IMR-90 (cell line): ENCODE measurements around the gene PSMD2. TPM values are rescaled to one million over a fixed set of nuclear protein-coding genes. Genes with fewer than 3 reads are reported as not detected.

ENCODE experiments used
- ATAC-seq: fragments of 200-7000 bp; cut with Tn5 transposase; 2 replicates; pipeline ENCODE4 v1.9.1; 2020; ENCODE audit warnings: low read depth, mild to moderate bottlenecking, moderate library complexity
- BruUV-seq: library from RNA; stranded (reverse); fragments of 400-500 nt; replicated peaks from 2 replicates; lab custom pipeline; 2021; lab: Mats Ljungman, UMichigan
- CTCF ChIA-PET: fragments of 300-600 bp; formaldehyde crosslinking; extraction: SDS; loops from one replicate; lab custom pipeline; 2021; ENCODE audit warnings: antibody characterized with exemption; lab: Yijun Ruan, JAX
- POLR2A ChIA-PET: fragments of 300-600 bp; sonication (Branson Sonifier 250); formaldehyde crosslinking; loops from one replicate; lab custom pipeline; 2022; ENCODE audit warnings: antibody characterized with exemption; ENCODE audit not compliant: unreplicated experiment; lab: Charles Lee
- DNase-seq: peaks from one replicate; pipeline ENCODE4 v3.0.0; 2013
- H2AFZ ChIP-seq: replicated peaks from 2 replicates; pipeline ENCODE3; 2013; ENCODE audit warnings: low read length, mild to moderate bottlenecking; ENCODE audit not compliant: poor library complexity
- H2AK5ac ChIP-seq: 2 replicates; pipeline ENCODE4 v1.6.1; 2013; ENCODE audit warnings: low read depth, low read length, inconsistent platforms
- H2AK9ac ChIP-seq: replicated peaks from 2 replicates; pipeline ENCODE3; 2013; ENCODE audit warnings: mild to moderate bottlenecking, low read depth, low read length, moderate library complexity; ENCODE audit not compliant: poor library complexity
- H2BK120ac ChIP-seq: 2 replicates; pipeline ENCODE4 v1.6.1; 2013; ENCODE audit warnings: low read depth, low read length, inconsistent platforms
- H2BK15ac ChIP-seq: 3 replicates; pipeline ENCODE4 v1.6.1; 2013; ENCODE audit warnings: low read depth, low read length, inconsistent platforms
- H2BK20ac ChIP-seq: 2 replicates; pipeline ENCODE4 v1.6.1; 2013; ENCODE audit warnings: low read depth, mild to moderate bottlenecking, inconsistent platforms, low read length, moderate library complexity
- H2BK5ac ChIP-seq: 2 replicates; pipeline ENCODE4 v1.6.1; 2013; ENCODE audit warnings: mild to moderate bottlenecking, low read depth, low read length, inconsistent platforms; ENCODE audit not compliant: poor library complexity, severe bottlenecking
- H3K14ac ChIP-seq: replicated peaks from 2 replicates; pipeline ENCODE4 v1.6.1; 2013; ENCODE audit warnings: low read depth, low read length, inconsistent platforms
- H3K18ac ChIP-seq: 2 replicates; pipeline ENCODE4 v1.6.1; 2013; ENCODE audit warnings: low read depth, low read length, control low read depth
- H3K23ac ChIP-seq: 2 replicates; pipeline ENCODE4 v1.6.1; 2013; ENCODE audit warnings: low read depth, low read length, inconsistent platforms
- H3K27ac ChIP-seq: 2 replicates; pipeline ENCODE4 v1.5.1; 2013; ENCODE audit warnings: mild to moderate bottlenecking, control low read depth, low read length; ENCODE audit not compliant: insufficient read depth
- H3K27me3 ChIP-seq: 2 replicates; pipeline ENCODE4 v1.6.1; 2013; ENCODE audit warnings: low read length; ENCODE audit not compliant: control insufficient read depth, insufficient read depth
- H3K36me3 ChIP-seq: 2 replicates; pipeline ENCODE4 v1.6.1; 2013; ENCODE audit warnings: low read length, mixed read lengths; ENCODE audit not compliant: control insufficient read depth, insufficient read depth
- H3K4ac ChIP-seq: 2 replicates; pipeline ENCODE4 v1.6.1; 2013; ENCODE audit warnings: low read depth, low read length, inconsistent platforms
- H3K4me1 ChIP-seq: 2 replicates; pipeline ENCODE4 v1.6.1; 2013; ENCODE audit warnings: low read length, mixed read lengths; ENCODE audit not compliant: control insufficient read depth, insufficient read depth
- H3K4me2 ChIP-seq: 2 replicates; pipeline ENCODE4 v1.6.1; 2013; ENCODE audit warnings: low read depth, mild to moderate bottlenecking, control low read depth, low read length, moderate library complexity
- H3K4me3 ChIP-seq: 2 replicates; pipeline ENCODE4 v1.5.1; 2013; ENCODE audit warnings: low read depth, mild to moderate bottlenecking, control low read depth, low read length, moderate library complexity; ENCODE audit not compliant: insufficient read depth
- H3K56ac ChIP-seq: 2 replicates; pipeline ENCODE4 v1.6.1; 2013; ENCODE audit warnings: low read length, inconsistent platforms; ENCODE audit not compliant: insufficient read depth; ENCODE audit errors: extremely low read depth
- H3K79me1 ChIP-seq, 2 experiments: 2 replicates each; pipeline ENCODE4 v1.6.1; 2013; ENCODE audit warnings: low read length in 2 of 2, inconsistent platforms in 1 of 2, low read depth in 1 of 2
- H3K9ac ChIP-seq: 2 replicates; pipeline ENCODE4 v1.6.1; 2013; ENCODE audit warnings: low read depth, low read length, control low read depth
- H3K9me1 ChIP-seq: 2 replicates; pipeline ENCODE4 v1.6.1; 2013; ENCODE audit warnings: low read length, inconsistent platforms; ENCODE audit not compliant: insufficient read depth
- H3K9me3 ChIP-seq: 2 replicates; pipeline ENCODE4 v1.6.1; 2013; ENCODE audit warnings: low read length; ENCODE audit not compliant: control insufficient read depth, insufficient read depth
- H4K20me1 ChIP-seq: 2 replicates; pipeline ENCODE4 v1.6.1; 2013; ENCODE audit warnings: low read length, inconsistent platforms; ENCODE audit not compliant: insufficient read depth
- H4K5ac ChIP-seq: 2 replicates; pipeline ENCODE4 v1.6.1; 2013; ENCODE audit warnings: mild to moderate bottlenecking, low read depth, low read length, control low read depth
- H4K8ac ChIP-seq, 2 experiments: 2 replicates each; pipeline ENCODE4 v1.6.1; 2013; ENCODE audit warnings: low read depth in 2 of 2, low read length in 2 of 2, control low read depth in 1 of 2, inconsistent platforms in 1 of 2
- H4K91ac ChIP-seq: 2 replicates; pipeline ENCODE4 v1.6.1; 2013; ENCODE audit warnings: low read depth, low read length, inconsistent platforms; ENCODE audit not compliant: insufficient read depth
- BHLHE40 ChIP-seq: fragments of 150-350 bp; IDR thresholded peaks from 2 replicates; pipeline ENCODE4 v1.6.1; 2016; ENCODE audit warnings: mild to moderate bottlenecking, low read depth, low read length
- CEBPB ChIP-seq: IDR thresholded peaks from 2 replicates; pipeline ENCODE4 v1.6.1; 2012; ENCODE audit warnings: low read depth, low read length, improper control_type of control experiment
- CHD1 ChIP-seq: IDR thresholded peaks from 2 replicates; pipeline ENCODE4 v1.6.1; 2012; ENCODE audit warnings: low read depth, low read length, improper control_type of control experiment
- CTCF ChIP-seq: conservative IDR thresholded peaks from 2 replicates; pipeline ENCODE4 v1.5.1; 2012; ENCODE audit warnings: mild to moderate bottlenecking, low read depth, low read length, improper control_type of control experiment
- ELK1 ChIP-seq: fragments of 150-350 bp; IDR thresholded peaks from 2 replicates; pipeline ENCODE4 v1.6.1; 2016; ENCODE audit warnings: low read depth, mild to moderate bottlenecking, low read length, moderate library complexity, borderline replicate concordance
- FOS ChIP-seq: fragments of 150-350 bp; IDR thresholded peaks from 2 replicates; pipeline ENCODE4 v1.6.1; 2016; ENCODE audit warnings: low read depth, low read length
- MAFK ChIP-seq: IDR thresholded peaks from 2 replicates; pipeline ENCODE4 v1.6.1; 2012; ENCODE audit warnings: low read depth, low read length, improper control_type of control experiment
- MAZ ChIP-seq: IDR thresholded peaks from 2 replicates; pipeline ENCODE4 v1.6.1; 2012; ENCODE audit warnings: low read depth, mild to moderate bottlenecking, low read length, improper control_type of control experiment, moderate library complexity, borderline replicate concordance
- MXI1 ChIP-seq: IDR thresholded peaks from 2 replicates; pipeline ENCODE4 v1.6.1; 2012; ENCODE audit warnings: low read depth, mild to moderate bottlenecking, low read length, moderate library complexity, borderline replicate concordance
- NFE2L2 ChIP-seq: fragments of 150-350 bp; IDR thresholded peaks from 2 replicates; pipeline ENCODE4 v1.6.1; 2016; ENCODE audit warnings: low read depth, mild to moderate bottlenecking, low read length
- POLR2A ChIP-seq: IDR thresholded peaks from 2 replicates; pipeline ENCODE4 v1.6.1; 2012; ENCODE audit warnings: mild to moderate bottlenecking, low read depth, low read length
- RAD21 ChIP-seq: IDR thresholded peaks from 2 replicates; pipeline ENCODE4 v1.6.1; 2012; ENCODE audit warnings: low read length, improper control_type of control experiment
- RCOR1 ChIP-seq: IDR thresholded peaks from 2 replicates; pipeline ENCODE4 v1.6.1; 2012; ENCODE audit warnings: mild to moderate bottlenecking, low read length, improper control_type of control experiment; ENCODE audit not compliant: insufficient replicate concordance
- SMC3 ChIP-seq: fragments of 150-350 bp; IDR thresholded peaks from 2 replicates; pipeline ENCODE4 v1.6.1; 2016; ENCODE audit warnings: low read depth, mild to moderate bottlenecking, antibody characterized with exemption, low read length, moderate library complexity
- USF2 ChIP-seq: fragments of 150-350 bp; IDR thresholded peaks from 2 replicates; pipeline ENCODE4 v1.6.1; 2017; ENCODE audit warnings: mild to moderate bottlenecking, antibody characterized with exemption, low read length, low read depth
- WGBS, 2 experiments: methylation state at CpG; one replicate each; pipeline versions ENCODE4 v1.1.5 to v1.1.7; 2013; ENCODE audit warnings: missing lambda C conversion rate in 2 of 2; ENCODE audit not compliant: insufficient read length in 1 of 2; ENCODE audit errors: extremely low coverage in 2 of 2; 5-methylcytosine and 5-hydroxymethylcytosine counted together
- dilution Hi-C: fragments of 300-500 bp; cut with HindIII; formaldehyde crosslinking; loops from one replicate; pipeline ENCODE4 v1.14.3; 2018; ENCODE audit warnings: low sequenced_read_pairs; ENCODE audit not compliant: unreplicated experiment
- in situ Hi-C: fragments of 300-500 bp; cut with MboI; formaldehyde crosslinking; loops from 3 replicates; pipeline ENCODE4 v1.14.3; 2019; ENCODE audit warnings: low sequenced_read_pairs, inconsistent platforms, mixed read lengths
- intact Hi-C: fragments of 100-400 bp; cut with micrococcal nuclease; formaldehyde crosslinking; loops from 2 replicates; pipeline ENCODE4 v1.10.0; 2022
- polyA plus RNA-seq, 3 experiments: library from polyadenylated mRNA; depleted of rRNA; stranded (reverse); fragments of >200 nt; gene quantifications; 2 replicates each; pipeline ENCODE4 v1.2.3, GENCODE V29; 2012; ENCODE audit warnings: low replicate concordance in 1 of 3
- total RNA-seq: library from RNA; depleted of rRNA; stranded (reverse); fragments of >200 nt; gene quantifications from 2 replicates; pipeline ENCODE4 v1.2.3, GENCODE V29; 2012

Gene PSMD2
- total and polyA plus RNA-seq, 2 of the 4 experiments (the other 2 are of a cell fraction) = 514 to 872 TPM

- no peak overlapping the region for H3K18ac ChIP-seq
- no peak overlapping the region for H2BK15ac ChIP-seq
- DNase-seq = no peak
- H3K79me1 ChIP-seq = peaks cover 33 to 76% of the 10 kb centered on the region in 2 experiments
- H3K4me1 ChIP-seq = peaks cover 5% of the 10 kb centered on the region
- H2BK5ac ChIP-seq = no peak overlapping the region
- H3K27me3 ChIP-seq = no peaks in the 10 kb centered on the region
- H3K14ac ChIP-seq = no peak overlapping the region
- TF ChIP-seq MAFK (no peak), RCOR1 (no peak), ELK1 (no peak), FOS (no peak), NFE2L2 (no peak), CTCF (no peak), CEBPB (no peak), CHD1 (no peak), MAZ (no peak), USF2 (no peak), BHLHE40 (no peak), RAD21 (no peak), MXI1 (no peak), POLR2A (no peak), SMC3 (no peak)
- no TSS peak for BruUV-seq
- H3K9me3 ChIP-seq = no peaks in the 10 kb centered on the region
- H3K36me3 ChIP-seq = peaks cover 86% of the 10 kb centered on the region
- no peak for ATAC-seq
- no peak overlapping the region for H2AFZ ChIP-seq
- no peak overlapping the region for H3K4ac ChIP-seq
- intact Hi-C loops = no loop called here
- H2BK120ac ChIP-seq = no peak overlapping the region
- no peak overlapping the region for H3K27ac ChIP-seq
- POLR2A ChIA-PET = no interaction called here
- in situ Hi-C loops = no loop called here
- no peak overlapping the region for H3K9ac ChIP-seq
- H2BK20ac ChIP-seq = no peak overlapping the region
- CTCF ChIA-PET = no interaction called here
- H3K9me1 ChIP-seq = peaks cover 25% of the 10 kb centered on the region
- no peak overlapping the region for H3K4me3 ChIP-seq
- peaks cover 70% of the 10 kb centered on the region for H4K20me1 ChIP-seq
- H3K4me2 ChIP-seq = no peak overlapping the region
- H4K91ac ChIP-seq = no peak overlapping the region
- no peak overlapping the region for H3K56ac ChIP-seq
- no peak overlapping the region for H4K5ac ChIP-seq
- H2AK9ac ChIP-seq = no peak overlapping the region
- dilution Hi-C loops = no loop called here
- H3K23ac ChIP-seq = no peak overlapping the region
- H2AK5ac ChIP-seq = no peak overlapping the region
- 98% methylated on average over 10 of the region's 21 CpGs; no CpG with 5 or more reads in 1 of the 2 experiments for WGBS, 2 experiments
- no peak overlapping the region for H4K8ac ChIP-seq
Observed at GRCh38 chr3:184327171-184327570, 28.1 kb downstream of the PSMD2 start.
